H1 (cell line): ENCODE results near the gene HDAC9. TPM values are rescaled to one million over a fixed set of nuclear protein-coding genes. Genes with fewer than 3 reads are reported as not detected.

Experiments used
- CTCF ChIA-PET: fragments of 300-600 bp; sonication (Branson Sonifier 250); formaldehyde crosslinking; loops from one replicate; lab custom pipeline; 2021; ENCODE audit not compliant: partially characterized antibody; lab: Charles Lee
- POLR2A ChIA-PET: fragments of 300-600 bp; sonication (Branson Sonifier 250); formaldehyde crosslinking; loops from one replicate; lab custom pipeline; 2021; ENCODE audit warnings: inconsistent platforms; ENCODE audit not compliant: partially characterized antibody; lab: Charles Lee
- DNase-seq, 2 experiments: peaks; one replicate each; pipeline versions ENCODE4 v3.0.0 to v3.0.0-alpha.2; 2010 to 2022; ENCODE audit warnings: low spot score in 2 of 2, low read depth in 1 of 2, mixed read lengths in 1 of 2
- FAIRE-seq: peaks from 2 replicates; lab custom pipeline; 2011; peaks lifted over from hg19 to GRCh38; lab: Jason Lieb, UNC
- H2AFZ ChIP-seq: 2 replicates; pipeline ENCODE4 v1.8.1; 2012; ENCODE audit warnings: low read length, inconsistent platforms
- H2AK5ac ChIP-seq: 2 replicates; pipeline ENCODE4 v1.6.1; 2013; ENCODE audit warnings: low read depth, low read length
- H2BK120ac ChIP-seq: replicated peaks from 2 replicates; pipeline ENCODE3; 2013; ENCODE audit warnings: low read depth, low read length, inconsistent platforms
- H2BK12ac ChIP-seq: 2 replicates; pipeline ENCODE4 v1.6.1; 2013; ENCODE audit warnings: low read depth, low read length
- H2BK15ac ChIP-seq: 2 replicates; pipeline ENCODE4 v1.6.1; 2013; ENCODE audit warnings: low read length
- H2BK20ac ChIP-seq: 2 replicates; pipeline ENCODE4 v1.6.1; 2013; ENCODE audit warnings: low read length
- H2BK5ac ChIP-seq: 2 replicates; pipeline ENCODE4 v1.6.1; 2013; ENCODE audit warnings: low read depth, low read length
- H3K14ac ChIP-seq: 2 replicates; pipeline ENCODE4 v1.6.1; 2013; ENCODE audit warnings: inconsistent platforms; ENCODE audit not compliant: insufficient read length
- H3K18ac ChIP-seq: 2 replicates; pipeline ENCODE4 v1.6.1; 2013; ENCODE audit warnings: low read length; ENCODE audit errors: extremely low read depth
- H3K23ac ChIP-seq: 2 replicates; pipeline ENCODE4 v1.6.1; 2013; ENCODE audit warnings: inconsistent platforms; ENCODE audit not compliant: insufficient read length
- H3K23me2 ChIP-seq: 2 replicates; pipeline ENCODE4 v1.6.1; 2013; ENCODE audit warnings: low read depth, low read length
- H3K27ac ChIP-seq: 2 replicates; pipeline ENCODE4 v1.6.1; 2011; ENCODE audit warnings: low read depth, low read length, inconsistent platforms
- H3K27me3 ChIP-seq, 4 experiments: replicated peaks in 1 of 4; 1 replicate in 1 of 4; 2 replicates in 3 of 4; pipeline versions ENCODE4 v1.6.1 to v1.8.1; 2011 to 2013; ENCODE audit warnings: low read length in 3 of 4, mild to moderate bottlenecking in 3 of 4, inconsistent platforms in 2 of 4, mixed read lengths in 2 of 4, moderate library complexity in 1 of 4; ENCODE audit not compliant: control insufficient read depth in 3 of 4, insufficient read depth in 3 of 4; ENCODE audit errors: extremely low read depth in 1 of 4
- H3K36me3 ChIP-seq, 4 experiments: 2 replicates each; pipeline versions ENCODE4 v1.6.1 to v1.8.1; 2011 to 2013; ENCODE audit warnings: mild to moderate bottlenecking in 4 of 4, low read length in 3 of 4, moderate library complexity in 2 of 4, control low read depth in 1 of 4, inconsistent platforms in 1 of 4; ENCODE audit not compliant: insufficient read depth in 4 of 4, control insufficient read depth in 2 of 4
- H3K4ac ChIP-seq: replicated peaks from 2 replicates; pipeline ENCODE3; 2013; ENCODE audit warnings: low read length, low read depth, mixed read lengths, inconsistent platforms; ENCODE audit not compliant: insufficient read length
- H3K4me1 ChIP-seq, 4 experiments: replicated peaks in 1 of 4; 1 replicate in 1 of 4; 2 replicates in 3 of 4; pipeline versions ENCODE4 v1.6.1 to v1.8.1; 2011 to 2013; ENCODE audit warnings: low read length in 3 of 4, inconsistent platforms in 2 of 4, mixed read lengths in 1 of 4; ENCODE audit not compliant: insufficient read depth in 4 of 4, control insufficient read depth in 3 of 4
- H3K4me2 ChIP-seq, 2 experiments: 2 replicates each; pipeline versions ENCODE4 v1.6.1 to v1.8.1; 2011 to 2013; ENCODE audit warnings: low read depth in 2 of 2, low read length in 2 of 2, control low read depth in 1 of 2, inconsistent platforms in 1 of 2, mild to moderate bottlenecking in 1 of 2; ENCODE audit not compliant: insufficient read depth in 1 of 2
- H3K4me3 ChIP-seq, 4 experiments: fragments of 200-600, 300-600 bp in 1 of 4; sonication (generic), shearing (Covaris generic), sonication (Bioruptor Twin) in 1 of 4; 2 replicates each; pipeline versions ENCODE4 v1.5.1 to v1.8.1; 2011 to 2016; ENCODE audit warnings: low read length in 4 of 4, low read depth in 3 of 4, control low read depth in 2 of 4, inconsistent platforms in 2 of 4, mild to moderate bottlenecking in 2 of 4, mixed read lengths in 1 of 4, moderate library complexity in 1 of 4; ENCODE audit not compliant: insufficient read depth in 2 of 4; ENCODE audit errors: extremely low read depth in 1 of 4
- H3K56ac ChIP-seq: replicated peaks from 2 replicates; pipeline ENCODE3; 2013; ENCODE audit warnings: low read depth, mild to moderate bottlenecking, mixed read lengths, low read length, inconsistent platforms; ENCODE audit not compliant: insufficient read length
- H3K79me1 ChIP-seq: 2 replicates; pipeline ENCODE4 v1.6.1; 2013; ENCODE audit warnings: low read depth, low read length, control low read depth
- H3K79me2 ChIP-seq, 2 experiments: 2 replicates each; pipeline versions ENCODE4 v1.6.1 to v1.8.1; 2012 to 2013; ENCODE audit warnings: low read length in 2 of 2, mild to moderate bottlenecking in 2 of 2, inconsistent platforms in 1 of 2; ENCODE audit not compliant: insufficient read depth in 2 of 2, control insufficient read depth in 1 of 2
- H3K9ac ChIP-seq, 4 experiments: replicated peaks in 1 of 4; 1 replicate in 1 of 4; 2 replicates in 3 of 4; pipeline versions ENCODE4 v1.6.1 to v1.8.1; 2011 to 2013; ENCODE audit warnings: low read depth in 3 of 4, low read length in 3 of 4, control low read depth in 2 of 4, mild to moderate bottlenecking in 2 of 4, moderate library complexity in 2 of 4, inconsistent platforms in 1 of 4; ENCODE audit errors: extremely low read depth in 1 of 4
- H3K9me3 ChIP-seq, 2 experiments: 2 replicates each; pipeline versions ENCODE4 v1.6.1 to v1.8.1; 2012 to 2013; ENCODE audit warnings: mild to moderate bottlenecking in 2 of 2, moderate library complexity in 2 of 2, control low read depth in 1 of 2, inconsistent platforms in 1 of 2, low read depth in 1 of 2, low read length in 1 of 2, mixed read lengths in 1 of 2; ENCODE audit not compliant: insufficient read depth in 2 of 2
- H4K20me1 ChIP-seq, 2 experiments: replicated peaks in 1 of 2; 2 replicates each; pipeline versions ENCODE3 to v1.8.1; 2011 to 2013; ENCODE audit warnings: inconsistent platforms in 2 of 2, low read length in 2 of 2, mild to moderate bottlenecking in 1 of 2; ENCODE audit not compliant: insufficient read depth in 2 of 2, control insufficient read depth in 1 of 2
- H4K5ac ChIP-seq: 2 replicates; pipeline ENCODE4 v1.6.1; 2013; ENCODE audit warnings: low read length, low read depth, mixed read lengths, inconsistent platforms; ENCODE audit not compliant: insufficient read length
- H4K8ac ChIP-seq: 2 replicates; pipeline ENCODE4 v1.8.0; 2013; ENCODE audit warnings: mild to moderate bottlenecking, moderate library complexity, low read length, inconsistent platforms; ENCODE audit not compliant: insufficient read depth; ENCODE audit errors: extremely low read depth
- H4K91ac ChIP-seq: replicated peaks from 2 replicates; pipeline ENCODE3; 2013; ENCODE audit warnings: low read length, mixed read lengths, inconsistent platforms; ENCODE audit not compliant: insufficient read length
- BRCA1 ChIP-seq: IDR thresholded peaks from 2 replicates; pipeline ENCODE4 v1.6.1; 2012; ENCODE audit warnings: low read depth, low read length, improper control_type of control experiment
- CTBP2 ChIP-seq: IDR thresholded peaks from 2 replicates; pipeline ENCODE4 v1.7.0; 2011; ENCODE audit warnings: borderline replicate concordance, mild to moderate bottlenecking, moderate library complexity, mixed read lengths, low read length; ENCODE audit not compliant: insufficient read depth, insufficient read length
- EGR1 ChIP-seq: IDR thresholded peaks from 2 replicates; pipeline ENCODE4 v1.6.1; 2011; ENCODE audit warnings: low read depth, low read length, borderline replicate concordance
- EP300 ChIP-seq, 2 experiments: IDR thresholded peaks; 1 replicate in 1 of 2; 2 replicates in 1 of 2; pipeline ENCODE4 v1.6.1; 2011 to 2012; ENCODE audit warnings: low read depth in 2 of 2, low read length in 2 of 2, mild to moderate bottlenecking in 2 of 2, borderline replicate concordance in 1 of 2, inconsistent platforms in 1 of 2, moderate library complexity in 1 of 2
- GABPA ChIP-seq: IDR thresholded peaks from 2 replicates; pipeline ENCODE4 v1.6.1; 2011; ENCODE audit warnings: mild to moderate bottlenecking, low read length, moderate library complexity, borderline replicate concordance; ENCODE audit not compliant: insufficient read depth
- JUND ChIP-seq: IDR thresholded peaks from 2 replicates; pipeline ENCODE4 v1.6.1; 2011; ENCODE audit warnings: mild to moderate bottlenecking, improper control_type of control experiment, low read length
- NRF1 ChIP-seq: IDR thresholded peaks from 2 replicates; pipeline ENCODE4 v1.6.1; 2011; ENCODE audit warnings: mild to moderate bottlenecking, low read depth, low read length, improper control_type of control experiment
- PHF8 ChIP-seq: fragments of 200-600 bp; sonication (generic); conservative IDR thresholded peaks from 2 replicates; pipeline ENCODE4 v1.7.1; 2012; ENCODE audit warnings: low read depth, mild to moderate bottlenecking, inconsistent platforms, low read length, moderate library complexity
- POU5F1 ChIP-seq: IDR thresholded peaks from 2 replicates; pipeline ENCODE4 v1.6.1; 2011; ENCODE audit warnings: low read depth, mild to moderate bottlenecking, low read length, moderate library complexity
- SIN3A ChIP-seq, 2 experiments: IDR thresholded peaks in 1 of 2; conservative IDR thresholded peaks in 1 of 2; 2 replicates each; pipeline ENCODE4 v1.6.1; 2011 to 2012; ENCODE audit warnings: low read length in 2 of 2, improper control_type of control experiment in 1 of 2, low read depth in 1 of 2, mild to moderate bottlenecking in 1 of 2
- TAF7 ChIP-seq: optimal IDR thresholded peaks from 2 replicates; pipeline ENCODE3; 2011; ENCODE audit warnings: low read depth, mild to moderate bottlenecking, inconsistent platforms, low read length, moderate library complexity, borderline replicate concordance
- TCF12 ChIP-seq: IDR thresholded peaks from 2 replicates; pipeline ENCODE4 v1.6.1; 2011; ENCODE audit warnings: low read depth, mild to moderate bottlenecking, low read length
- WGBS, 2 experiments: shearing (Covaris generic) in 1 of 2; methylation state at CpG; one replicate each; pipeline versions ENCODE4 v1.1.6 to v1.1.7; 2013 to 2015; ENCODE audit warnings: low lambda C conversion rate in 2 of 2, mixed read lengths in 2 of 2, inconsistent platforms in 1 of 2, low coverage in 1 of 2, missing lambda C conversion rate in 1 of 2; ENCODE audit not compliant: insufficient replicate concordance in 2 of 2, insufficient coverage in 1 of 2, insufficient read length in 1 of 2; ENCODE audit errors: extremely low coverage in 1 of 2, missing lambda C conversion rate in 1 of 2; 5-methylcytosine and 5-hydroxymethylcytosine counted together
- polyA plus RNA-seq, 7 experiments: library from polyadenylated mRNA; depleted of rRNA in 3 of 7; stranded (reverse) in 5 of 7; unstranded in 2 of 7; fragments of >200 nt in 5 of 7; fragments of 200-250 nt in 2 of 7; gene quantifications; 1 replicate in 5 of 7; 2 replicates in 1 of 7; 4 replicates in 1 of 7; pipeline versions ENCODE4 v1.2.1 to v1.2.3, GENCODE V29; 2011 to 2013; ENCODE audit warnings: missing spikeins in 2 of 7, mixed read lengths in 2 of 7
- total RNA-seq: library from RNA; stranded (reverse); fragmentation: NEBNext Ultra II Directional; extraction: Animal tissue kit (Norgen Biotek cat#: 25700); gene quantifications from 2 replicates; pipeline ENCODE4 v1.2.1, GENCODE V29; 2021

The HDAC9 gene
- total and polyA plus RNA-seq, 2 of the 8 experiments (the other 6 are each of a cell fraction or from before 2014, with no cell fraction given): 9.5 to 13.1 TPM

DNA sequence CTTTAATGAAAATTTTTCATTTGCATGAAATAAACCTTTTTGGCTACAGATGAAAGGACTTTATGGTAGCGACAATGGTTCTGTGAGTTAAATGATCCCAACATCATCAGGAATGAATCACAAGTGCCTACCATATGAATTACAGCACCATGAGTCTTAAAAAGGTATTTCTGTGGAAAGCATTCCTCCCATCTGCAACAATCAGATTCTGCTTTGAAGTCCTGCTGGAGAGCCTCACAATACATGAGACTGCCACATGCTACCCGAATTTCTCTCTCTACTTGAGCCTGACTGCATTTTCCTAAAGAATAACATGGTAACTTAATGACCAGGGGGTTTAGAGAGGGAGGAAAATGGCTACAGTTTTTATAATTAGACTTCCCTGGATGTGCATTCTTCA, 431.6 kb downstream of the HDAC9 start:
- Histone ChIP-seq H4K8ac (no peak overlapping the region), H3K4ac (no peak overlapping the region), H3K79me2 (no peaks in the 10 kb centered on the region), H3K79me1 (no peaks in the 10 kb centered on the region), H2BK12ac (no peak overlapping the region), H3K14ac (no peak overlapping the region), H2AFZ (no peak overlapping the region), H3K4me2 (no peak overlapping the region), H3K9me3 (no peaks in the 10 kb centered on the region), H4K91ac (no peak overlapping the region), H3K9ac (no peak overlapping the region), H2BK5ac (no peak overlapping the region), H3K23me2 (no peaks in the 10 kb centered on the region; the same call in 1 of the 2 replicates), H4K5ac (no peak overlapping the region), H4K20me1 (no peaks in the 10 kb centered on the region), H3K27me3 (no peaks in the 10 kb centered on the region), H2BK15ac (no peak overlapping the region), H2BK120ac (no peak overlapping the region), H2BK20ac (no peak overlapping the region), H3K56ac (no peak overlapping the region), H3K36me3 (no peaks in the 10 kb centered on the region), H3K23ac (no peak overlapping the region), H2AK5ac (no peak overlapping the region), H3K4me1 (no peaks in the 10 kb centered on the region), H3K4me3 (no peak overlapping the region), H3K18ac (no peak overlapping the region), H3K27ac (no peak overlapping the region)
- POLR2A ChIA-PET: no interaction called here
- no peak for DNase-seq
- FAIRE-seq: no peak
- 78% methylated on average over 2 of the region's 2 CpGs; no CpG with 5 or more reads in 1 of the 2 experiments for WGBS, 2 experiments
- TF ChIP-seq EP300 (IDR thresholded peaks at IDR 0.05; ENCODE audit: borderline replicate concordance in 1 of 2, low read depth in 2 of 2, low read length in 2 of 2) (no peak), NRF1 (no peak), GABPA (no peak), SIN3A (conservative IDR thresholded peaks at IDR 0.05 in 1 of 2, IDR thresholded peaks at IDR 0.05 in 1 of 2; ENCODE audit: low read depth in 1 of 2, low read length in 2 of 2) (no peak), POU5F1 (no peak), CTBP2 (no peak), JUND (no peak), EGR1 (no peak), TAF7 (no peak), TCF12 (no peak), PHF8 (no peak), BRCA1 (no peak)
- CTCF ChIA-PET: no interaction called here
